Embryonic facial prominence (tissue), 1 donor: ENCODE data around the gene CLNK.

ENCODE experiments used
- DNase-seq: peaks from one replicate; pipeline ENCODE4 v3.0.0-alpha.2; 2016; ENCODE audit errors: extremely low spot score

The CLNK gene

GRCh38 chr4:10701161-10701560 lies 16.6 kb upstream of the CLNK start:
- DNase-seq, result no peak

- DNase-seq, result no peak
Measured at GRCh38 chr4:10698172-10698571, 13.6 kb upstream of the CLNK start.

DNA sequence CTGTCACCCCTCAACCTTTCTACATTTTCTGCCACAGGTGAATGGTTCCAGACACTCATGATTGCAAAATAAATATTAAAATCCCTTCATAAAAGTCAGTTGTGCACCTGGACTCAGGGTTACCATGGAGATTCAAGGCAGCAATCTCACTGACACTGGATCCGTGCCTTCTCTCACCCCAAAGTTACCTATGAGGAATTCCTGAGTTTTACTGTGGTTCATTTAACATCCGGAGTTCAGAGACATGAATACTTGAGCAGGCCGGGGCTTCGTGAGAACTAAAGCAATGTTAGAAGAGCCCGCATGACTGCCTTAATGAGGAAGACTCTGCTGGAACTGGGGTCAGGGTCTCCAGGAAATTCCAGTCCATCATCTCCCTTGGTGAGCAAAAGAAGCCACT lies 12.5 kb upstream of the CLNK start:
- DNase-seq, result no peak

GRCh38 chr4:10696253-10696652 lies 11.7 kb upstream of the CLNK start:
- no peak for DNase-seq

- DNase-seq, result no peak
Measured at GRCh38 chr4:10694828-10695209, 10.3 kb upstream of the CLNK start.

DNA sequence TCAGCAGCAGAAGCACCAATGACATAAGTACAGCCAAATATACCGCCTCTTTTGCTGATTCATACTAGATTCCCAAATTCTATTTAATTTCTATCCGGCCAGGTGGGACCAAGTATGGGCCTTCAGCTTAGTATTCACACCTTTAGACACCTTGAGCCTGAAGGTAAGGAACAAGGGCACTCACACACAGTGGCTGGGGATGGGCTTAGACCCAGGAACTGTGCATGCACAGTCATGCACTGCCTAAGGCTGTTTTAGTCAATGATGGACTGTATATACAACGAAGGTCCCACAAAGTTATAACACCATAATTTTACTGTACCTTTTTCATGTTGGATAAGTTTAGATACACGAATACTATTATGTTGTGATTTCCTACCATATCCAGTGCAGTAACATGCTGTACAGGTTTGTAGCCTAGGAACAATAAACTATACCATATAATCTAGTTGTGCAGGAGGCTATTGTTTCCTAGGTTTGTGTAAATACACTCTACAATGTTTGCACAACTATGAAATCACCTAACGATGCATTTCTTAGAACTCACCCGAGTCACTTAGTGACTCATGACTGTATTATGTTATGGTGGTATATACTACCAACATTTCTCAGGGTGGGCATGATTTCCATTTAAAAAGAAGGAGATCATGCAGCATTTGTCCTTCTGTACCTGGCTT lies 9.7 kb upstream of the CLNK start:
- DNase-seq, result no peak

DNA sequence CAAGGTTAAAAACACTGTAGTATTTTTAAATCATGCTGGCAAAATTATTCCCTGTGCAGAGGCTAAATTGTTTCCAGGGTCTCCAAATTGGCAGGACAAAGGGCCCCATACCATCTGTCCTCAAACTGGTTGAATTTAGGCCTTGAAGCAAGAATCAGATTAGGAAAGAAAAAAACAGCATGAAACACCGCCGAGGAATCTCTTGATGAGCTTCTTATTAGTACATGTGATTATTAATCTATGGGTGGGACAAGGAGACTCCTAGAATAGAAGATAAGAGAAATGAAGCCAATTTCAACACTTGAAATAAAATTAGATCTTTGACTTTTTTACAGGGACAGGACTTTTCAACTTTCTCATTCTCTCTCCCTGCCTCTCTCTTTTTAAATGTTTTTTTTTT lies 7.1 kb upstream of the CLNK start:
- no peak for DNase-seq

- DNase-seq, result no peak
Measured at GRCh38 chr4:10690185-10690907, 5.8 kb upstream of the CLNK start.

DNA sequence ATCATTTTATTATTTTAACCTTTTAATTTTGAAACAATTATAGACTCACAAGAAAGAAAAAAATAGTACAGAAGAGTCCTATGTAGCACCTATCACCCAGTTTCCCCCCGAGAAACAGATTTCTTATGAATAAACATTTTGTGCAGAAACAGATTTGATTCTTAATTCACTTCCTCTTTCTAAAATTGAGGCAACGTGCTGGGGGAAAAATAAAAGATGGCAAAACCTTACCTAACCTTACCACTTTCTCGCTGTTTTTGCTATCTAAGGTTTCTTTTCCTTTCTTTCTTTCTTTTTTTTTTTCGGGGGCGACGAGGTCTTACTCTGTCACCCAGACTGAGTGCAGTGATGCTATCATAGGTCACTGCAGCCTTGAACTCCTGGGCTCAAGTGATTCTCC lies 4.3 kb upstream of the CLNK start:
- DNase-seq, result no peak

DNA sequence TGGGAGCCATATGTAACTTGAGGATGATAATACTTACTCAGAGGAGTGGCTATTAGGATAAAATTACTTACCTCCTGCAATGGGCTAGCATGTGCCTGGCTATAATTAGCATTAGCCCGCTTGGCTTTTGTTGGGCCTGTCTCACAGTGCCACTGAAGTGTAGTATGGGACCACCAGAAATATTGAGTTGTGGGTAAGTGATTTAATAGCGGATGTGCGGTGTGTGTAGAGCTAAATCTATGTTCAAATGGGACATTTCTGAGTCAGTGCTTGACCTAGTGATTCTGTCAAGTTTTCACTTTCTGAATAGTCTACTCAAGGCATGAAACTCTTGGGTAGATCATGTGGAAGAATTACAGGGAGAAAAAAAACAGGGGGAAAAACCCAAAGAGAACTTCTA lies 3.5 kb upstream of the CLNK start:
- no peak for DNase-seq

- no peak for DNase-seq
Measured at GRCh38 chr4:10687526-10687925, 3.0 kb upstream of the CLNK start.

DNA sequence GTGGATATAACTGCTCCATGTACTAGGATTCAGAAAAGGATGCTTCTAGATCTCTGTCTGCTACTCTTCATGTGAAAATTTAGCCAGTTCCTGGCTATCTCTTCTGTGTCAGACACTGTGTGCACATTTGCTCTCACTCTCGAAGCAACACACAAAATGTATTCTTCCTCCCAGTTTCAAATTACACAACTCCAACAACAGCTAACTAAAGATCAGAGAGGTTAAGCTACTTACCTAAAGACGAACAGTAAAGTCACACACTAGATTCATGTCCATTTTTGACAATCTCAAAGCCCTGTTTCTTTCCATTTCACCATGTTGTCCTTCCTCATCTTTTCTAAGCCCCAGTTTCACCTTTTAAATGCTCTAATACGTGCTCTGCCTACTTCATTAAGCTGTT lies 2.2 kb downstream of the CLNK start:
- DNase-seq, result no peak

GRCh38 chr4:10677796-10678497 lies 6.6 kb downstream of the CLNK start:
- DNase-seq, result no peak

- no peak for DNase-seq
Measured at GRCh38 chr4:10673817-10674369, 10.7 kb downstream of the CLNK start.

DNA sequence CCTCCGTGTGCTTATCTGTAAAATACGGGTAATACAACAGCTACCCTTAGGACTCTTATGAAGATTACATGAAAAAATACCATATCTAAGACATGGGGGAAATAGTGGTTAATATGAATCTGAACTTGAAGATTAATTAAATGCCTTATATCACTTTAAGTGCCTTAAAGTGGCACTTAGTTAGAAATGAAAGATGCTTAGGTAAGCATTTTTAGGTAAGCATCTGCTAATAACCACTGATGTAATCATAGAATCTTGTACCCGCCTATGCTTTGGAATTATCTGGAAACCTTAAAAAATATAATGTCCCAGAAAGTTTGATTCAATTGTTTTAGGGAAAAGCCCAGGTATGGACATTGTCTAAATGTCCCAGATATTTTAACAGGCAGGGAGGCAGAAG lies 12.2 kb downstream of the CLNK start:
- DNase-seq, result no peak

DNA sequence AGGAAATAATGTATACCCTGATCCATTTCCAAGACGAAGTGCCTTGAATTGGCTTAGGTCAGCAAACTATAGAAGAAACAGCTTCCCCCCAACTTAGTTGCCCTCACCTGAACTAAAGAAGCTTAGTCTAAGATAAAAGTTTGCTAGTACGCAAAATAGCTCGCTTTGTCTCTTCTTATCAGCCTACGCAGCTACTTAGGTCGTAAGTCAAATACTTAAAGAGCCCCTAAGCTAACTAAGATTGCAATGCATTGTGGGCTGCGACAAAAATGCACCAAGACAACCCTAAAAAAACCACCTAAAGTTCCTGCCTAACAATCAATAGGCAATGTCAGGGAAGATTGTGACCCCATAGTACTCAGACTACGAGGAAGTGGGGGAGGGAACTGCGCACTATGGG lies 12.8 kb downstream of the CLNK start:
- DNase-seq, result no peak

GRCh38 chr4:10671366-10671765 lies 13.2 kb downstream of the CLNK start:
- no peak for DNase-seq

- no peak for DNase-seq
Measured at GRCh38 chr4:10670321-10670720, 14.2 kb downstream of the CLNK start.

DNA sequence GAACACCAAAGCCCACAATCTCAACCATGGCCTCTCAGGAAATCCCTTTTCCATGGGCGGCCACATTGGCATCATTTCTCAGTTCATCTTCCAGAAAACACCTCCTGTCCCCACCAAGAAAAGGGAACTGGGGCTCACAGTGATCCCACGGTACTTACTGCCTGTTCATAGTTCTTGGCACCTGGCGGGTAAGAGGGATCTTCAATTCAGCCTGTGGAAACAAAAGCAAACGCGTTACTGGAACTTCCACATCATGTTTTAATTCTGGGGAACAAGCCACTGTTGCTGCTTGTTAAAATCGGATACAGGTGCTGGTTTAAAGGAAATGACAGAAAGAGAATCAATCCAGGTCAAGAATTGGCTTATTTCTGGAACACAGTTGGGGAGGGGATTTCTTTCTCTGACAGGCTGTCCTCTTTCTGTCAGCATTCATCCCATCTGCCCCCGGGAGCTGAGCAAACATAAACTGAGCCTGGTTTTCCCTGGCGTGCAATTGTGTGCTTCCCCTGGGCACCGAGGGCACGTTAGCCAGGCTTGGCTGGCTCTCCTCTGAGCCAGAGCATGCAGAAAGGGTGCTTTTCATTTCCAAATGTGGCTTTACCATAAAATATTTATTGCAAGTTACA lies 16.8 kb downstream of the CLNK start:
- no peak for DNase-seq

GRCh38 chr4:10666616-10667015 lies 18.0 kb downstream of the CLNK start:
- DNase-seq, result no peak

DNA sequence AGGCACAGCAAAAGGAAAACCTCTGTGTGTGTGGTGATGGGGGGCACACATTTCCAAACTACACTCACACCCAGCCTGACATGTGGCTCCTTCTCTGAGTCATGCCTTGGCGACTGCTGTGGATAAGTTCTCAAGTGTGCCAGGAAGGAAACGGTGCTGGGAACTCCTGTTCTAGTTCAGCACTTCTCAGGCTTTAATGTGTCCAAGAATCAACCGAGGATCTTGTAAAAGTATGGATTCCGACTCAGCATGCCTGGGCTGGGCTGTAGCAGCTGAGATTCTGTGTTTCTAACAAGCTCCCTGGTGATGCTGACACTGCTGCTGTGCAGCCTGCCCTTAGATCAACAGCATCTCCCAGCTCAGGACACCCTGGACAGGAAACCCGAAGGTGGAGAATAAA lies 20.2 kb downstream of the CLNK start:
- DNase-seq, result no peak

DNA sequence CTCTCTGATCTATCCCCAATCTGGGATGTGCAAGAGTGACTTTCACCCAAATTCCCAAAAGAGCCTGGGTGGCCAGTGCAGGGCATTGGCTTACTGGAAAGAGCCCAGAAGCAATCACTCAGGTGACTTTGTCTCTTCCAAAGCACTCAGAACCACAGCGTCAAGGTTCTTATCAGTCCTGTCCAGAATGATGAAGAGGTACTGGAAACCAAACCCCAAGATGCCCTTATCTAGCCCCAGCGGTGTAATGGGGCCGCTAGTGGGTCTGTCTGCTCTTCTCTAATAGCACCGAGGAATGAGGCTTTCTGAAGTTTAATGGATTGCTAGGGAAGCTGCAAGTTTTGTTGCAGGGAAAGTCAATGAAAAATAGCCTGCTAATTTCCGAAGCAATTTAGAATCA lies 21.6 kb downstream of the CLNK start:
- no peak for DNase-seq
